WTC11 (cell line): ENCODE measurements around the gene RAPH1. TPM values are rescaled to one million over a fixed set of nuclear protein-coding genes. Genes with fewer than 3 reads are reported as not detected.

Experiments used
- ATAC-seq: fragments of 200-7000 bp; cut with Tn5 transposase; 2 replicates; pipeline ENCODE4 v1.10.0; 2021; ENCODE audit warnings: mild to moderate bottlenecking, moderate library complexity
- CTCF ChIA-PET: fragments of 300-600 bp; sonication (Branson Sonifier 250); formaldehyde crosslinking; loops from one replicate; lab custom pipeline; 2021; ENCODE audit warnings: antibody characterized with exemption; lab: Charles Lee
- POLR2A ChIA-PET: fragments of 350-600 bp; sonication (Branson Sonifier 250); formaldehyde crosslinking; loops from one replicate; lab custom pipeline; 2021; ENCODE audit warnings: antibody characterized with exemption; lab: Charles Lee
- DNase-seq: peaks from one replicate; pipeline ENCODE4 v3.0.0; 2021; ENCODE audit warnings: low spot score
- H3K27ac Mint-ChIP-seq: 2 replicates; pipeline ENCODE4 v1.8.0; 2021; ENCODE audit warnings: mixed read lengths
- H3K27me3 Mint-ChIP-seq: 2 replicates; pipeline ENCODE4 v1.8.0; 2021; ENCODE audit warnings: low read depth, mild to moderate bottlenecking, moderate library complexity, mixed read lengths
- H3K36me3 Mint-ChIP-seq: 2 replicates; pipeline ENCODE4 v1.8.0; 2021; ENCODE audit warnings: mixed read lengths
- H3K4me1 Mint-ChIP-seq: 2 replicates; pipeline ENCODE4 v1.8.0; 2022; ENCODE audit warnings: mixed read lengths
- H3K4me3 Mint-ChIP-seq: 2 replicates; pipeline ENCODE4 v1.8.0; 2021; ENCODE audit warnings: mild to moderate bottlenecking, moderate library complexity, mixed read lengths
- H3K9me3 Mint-ChIP-seq: 2 replicates; pipeline ENCODE4 v1.8.0; 2021; ENCODE audit warnings: mixed read lengths
- ATF1 ChIP-seq: sonication (generic); formaldehyde crosslinking; IDR thresholded peaks from 2 replicates; pipeline ENCODE4 v1.8.1; 2023; ENCODE audit warnings: mild to moderate bottlenecking, moderate library complexity, missing genetic modification reagents
- ETV6 ChIP-seq: sonication (generic); formaldehyde crosslinking; IDR thresholded peaks from 2 replicates; pipeline ENCODE4 v1.8.1; 2022; ENCODE audit warnings: mild to moderate bottlenecking, missing genetic modification reagents
- FOXJ3 ChIP-seq: sonication (generic); formaldehyde crosslinking; IDR thresholded peaks from 2 replicates; pipeline ENCODE4 v1.9.0; 2021; ENCODE audit warnings: missing genetic modification reagents, mild to moderate bottlenecking, borderline replicate concordance
- GTF2I ChIP-seq: fragments of 250-450 bp; sonication (Bioruptor Pico); conservative IDR thresholded peaks from 2 replicates; pipeline ENCODE4 v1.4.0; 2021; ENCODE audit warnings: mild to moderate bottlenecking
- JAZF1 ChIP-seq: fragments of 250-450 bp; sonication (Bioruptor Pico); IDR thresholded peaks from 2 replicates; pipeline ENCODE4 v1.9.0; 2021; ENCODE audit warnings: moderate library complexity, mild to moderate bottlenecking, inconsistent platforms
- JUN ChIP-seq: sonication (generic); formaldehyde crosslinking; IDR thresholded peaks from 2 replicates; pipeline ENCODE4 v1.8.0; 2023; ENCODE audit warnings: mild to moderate bottlenecking, missing genetic modification reagents
- MXD4 ChIP-seq: fragments of 250-450 bp; sonication (Bioruptor Pico); IDR thresholded peaks from 2 replicates; pipeline ENCODE4 v1.8.0; 2021; ENCODE audit warnings: mild to moderate bottlenecking, moderate library complexity, borderline replicate concordance
- NFATC4 ChIP-seq: fragments of 250-450 bp; sonication (Bioruptor Pico); IDR thresholded peaks from 2 replicates; pipeline ENCODE4 v1.9.0; 2021; ENCODE audit warnings: mild to moderate bottlenecking
- NFE2L1 ChIP-seq: sonication (generic); formaldehyde crosslinking; IDR thresholded peaks from 2 replicates; pipeline ENCODE4 v1.8.1; 2023; ENCODE audit warnings: missing genetic modification reagents
- SMAD4 ChIP-seq: sonication (generic); formaldehyde crosslinking; IDR thresholded peaks from 2 replicates; pipeline ENCODE4 v1.8.0; 2022; ENCODE audit warnings: mild to moderate bottlenecking, missing genetic modification reagents
- SOX15 ChIP-seq: fragments of 250-450 bp; sonication (Bioruptor Pico); IDR thresholded peaks from 2 replicates; pipeline ENCODE4 v1.9.0; 2021; ENCODE audit warnings: mild to moderate bottlenecking
- total RNA-seq: library from RNA; stranded (reverse); gene quantifications from 3 replicates; pipeline ENCODE4 v1.2.3, GENCODE V29; 2021
- TF ChIP-seq, protein P1 (sequence below): sonication (generic); formaldehyde crosslinking; IDR thresholded peaks from 2 replicates; pipeline ENCODE4 v1.8.1; 2023; ENCODE audit warnings: mild to moderate bottlenecking, missing genetic modification reagents, moderate library complexity
- TF ChIP-seq, protein P2 (sequence below): sonication (generic); formaldehyde crosslinking; IDR thresholded peaks from 2 replicates; pipeline ENCODE4 v1.8.1; 2023; ENCODE audit warnings: mild to moderate bottlenecking, moderate library complexity, missing genetic modification reagents
- TF ChIP-seq, protein P3 (sequence below): fragments of 250-450 bp; sonication (Bioruptor Pico); IDR thresholded peaks from 2 replicates; pipeline ENCODE4 v1.8.0; 2021; ENCODE audit warnings: mild to moderate bottlenecking
- TF ChIP-seq, protein P4 (sequence below): sonication (generic); formaldehyde crosslinking; IDR thresholded peaks from 2 replicates; pipeline ENCODE4 v1.8.1; 2023; ENCODE audit warnings: mild to moderate bottlenecking, missing genetic modification reagents, moderate library complexity
- TF ChIP-seq, protein P5 (sequence below): sonication (generic); formaldehyde crosslinking; IDR thresholded peaks from 2 replicates; pipeline ENCODE4 v1.8.0; 2023; ENCODE audit warnings: missing genetic modification reagents
- TF ChIP-seq, protein P6 (sequence below): sonication (generic); formaldehyde crosslinking; IDR thresholded peaks from 2 replicates; pipeline ENCODE4 v1.8.1; 2022; ENCODE audit warnings: missing genetic modification reagents, borderline replicate concordance
- TF ChIP-seq, protein P7 (sequence below): sonication (generic); formaldehyde crosslinking; IDR thresholded peaks from 2 replicates; pipeline ENCODE4 v1.8.0; 2022; ENCODE audit warnings: missing genetic modification reagents
- TF ChIP-seq, protein P8 (sequence below): sonication (generic); formaldehyde crosslinking; conservative IDR thresholded peaks from 2 replicates; pipeline ENCODE4 v1.8.1; 2022; ENCODE audit warnings: mild to moderate bottlenecking, missing genetic modification reagents

The RAPH1 gene
- total RNA-seq, 1 experiment from 2014 or later, result 24.6 TPM

DNA sequence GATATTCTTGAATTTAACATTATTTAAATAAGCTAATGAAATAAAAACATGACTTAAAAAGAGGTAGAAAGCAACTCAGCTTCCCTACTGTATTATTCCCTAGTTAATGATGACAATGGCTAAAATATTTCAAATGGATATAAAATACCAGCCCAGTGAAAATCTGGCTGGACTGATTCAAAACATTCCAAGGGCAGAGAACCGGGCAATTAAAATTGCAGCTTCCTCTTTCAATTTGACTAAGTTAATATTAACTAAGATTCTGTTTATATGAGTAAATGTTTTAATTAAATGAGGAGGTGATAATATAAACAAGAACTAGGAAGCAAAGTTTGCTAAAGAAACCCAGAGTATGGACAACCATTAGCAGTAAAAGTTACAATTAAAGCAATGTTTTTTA, 65.6 kb downstream of the RAPH1 start (continued):
- TF ChIP-seq SOX15 (CRISPR knock-in tag), result no peak

DNA sequence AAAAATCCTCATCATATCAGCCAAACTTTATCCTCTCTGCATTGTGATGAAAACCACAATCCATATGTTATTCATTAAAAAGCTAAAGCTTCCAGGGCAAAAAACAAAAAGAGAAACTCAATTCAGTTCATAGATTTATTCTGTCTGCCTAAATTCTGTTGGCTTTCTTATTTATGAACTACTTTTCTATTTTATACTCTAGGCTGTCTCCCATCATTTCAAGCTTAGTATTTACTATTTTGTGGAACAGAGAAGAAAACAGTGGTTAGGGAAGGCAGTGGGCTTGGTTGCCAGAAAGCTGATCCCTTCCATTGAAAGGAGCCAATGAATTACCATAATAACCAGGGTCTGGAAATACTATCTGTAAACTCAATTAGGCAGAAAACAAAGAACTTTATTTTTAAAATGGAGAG, 71.8 kb downstream of the RAPH1 start:
- ChIA-PET CTCF (interaction anchor here (0.5 to 0.6 kb wide), 2 partner anchors 265 to 303 kb away, joined by 3 read pairs; no protein-coding TSS in a partner anchor), POLR2A (no interaction called here)
- no peak for DNase-seq
- Mint-ChIP-seq H3K36me3 (peaks cover 12% of the 10 kb centered on the region), H3K27ac (no peak overlapping the region), H3K4me1 (peaks cover 3% of the 10 kb centered on the region), H3K27me3 (no peaks in the 10 kb centered on the region), H3K9me3 (no peaks in the 10 kb centered on the region), H3K4me3 (no peak overlapping the region)
- TF ChIP-seq, protein P1, sequence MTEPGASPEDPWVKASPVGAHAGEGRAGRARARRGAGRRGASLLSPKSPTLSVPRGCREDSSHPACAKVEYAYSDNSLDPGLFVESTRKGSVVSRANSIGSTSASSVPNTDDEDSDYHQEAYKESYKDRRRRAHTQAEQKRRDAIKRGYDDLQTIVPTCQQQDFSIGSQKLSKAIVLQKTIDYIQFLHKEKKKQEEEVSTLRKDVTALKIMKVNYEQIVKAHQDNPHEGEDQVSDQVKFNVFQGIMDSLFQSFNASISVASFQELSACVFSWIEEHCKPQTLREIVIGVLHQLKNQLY, result no peak
- TF ChIP-seq JAZF1 (CRISPR knock-in tag), result no peak
- TF ChIP-seq, protein P2, sequence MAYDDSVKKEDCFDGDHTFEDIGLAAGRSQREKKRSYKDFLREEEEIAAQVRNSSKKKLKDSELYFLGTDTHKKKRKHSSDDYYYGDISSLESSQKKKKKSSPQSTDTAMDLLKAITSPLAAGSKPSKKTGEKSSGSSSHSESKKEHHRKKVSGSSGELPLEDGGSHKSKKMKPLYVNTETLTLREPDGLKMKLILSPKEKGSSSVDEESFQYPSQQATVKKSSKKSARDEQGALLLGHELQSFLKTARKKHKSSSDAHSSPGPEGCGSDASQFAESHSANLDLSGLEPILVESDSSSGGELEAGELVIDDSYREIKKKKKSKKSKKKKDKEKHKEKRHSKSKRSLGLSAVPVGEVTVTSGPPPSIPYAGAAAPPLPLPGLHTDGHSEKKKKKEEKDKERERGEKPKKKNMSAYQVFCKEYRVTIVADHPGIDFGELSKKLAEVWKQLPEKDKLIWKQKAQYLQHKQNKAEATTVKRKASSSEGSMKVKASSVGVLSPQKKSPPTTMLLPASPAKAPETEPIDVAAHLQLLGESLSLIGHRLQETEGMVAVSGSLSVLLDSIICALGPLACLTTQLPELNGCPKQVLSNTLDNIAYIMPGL (CRISPR knock-in tag), result no peak
- TF ChIP-seq, protein P3, sequence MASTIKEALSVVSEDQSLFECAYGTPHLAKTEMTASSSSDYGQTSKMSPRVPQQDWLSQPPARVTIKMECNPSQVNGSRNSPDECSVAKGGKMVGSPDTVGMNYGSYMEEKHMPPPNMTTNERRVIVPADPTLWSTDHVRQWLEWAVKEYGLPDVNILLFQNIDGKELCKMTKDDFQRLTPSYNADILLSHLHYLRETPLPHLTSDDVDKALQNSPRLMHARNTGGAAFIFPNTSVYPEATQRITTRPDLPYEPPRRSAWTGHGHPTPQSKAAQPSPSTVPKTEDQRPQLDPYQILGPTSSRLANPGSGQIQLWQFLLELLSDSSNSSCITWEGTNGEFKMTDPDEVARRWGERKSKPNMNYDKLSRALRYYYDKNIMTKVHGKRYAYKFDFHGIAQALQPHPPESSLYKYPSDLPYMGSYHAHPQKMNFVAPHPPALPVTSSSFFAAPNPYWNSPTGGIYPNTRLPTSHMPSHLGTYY (CRISPR knock-in tag), result no peak
- TF ChIP-seq NFATC4 (CRISPR knock-in tag), result no peak
- TF ChIP-seq, protein P4, sequence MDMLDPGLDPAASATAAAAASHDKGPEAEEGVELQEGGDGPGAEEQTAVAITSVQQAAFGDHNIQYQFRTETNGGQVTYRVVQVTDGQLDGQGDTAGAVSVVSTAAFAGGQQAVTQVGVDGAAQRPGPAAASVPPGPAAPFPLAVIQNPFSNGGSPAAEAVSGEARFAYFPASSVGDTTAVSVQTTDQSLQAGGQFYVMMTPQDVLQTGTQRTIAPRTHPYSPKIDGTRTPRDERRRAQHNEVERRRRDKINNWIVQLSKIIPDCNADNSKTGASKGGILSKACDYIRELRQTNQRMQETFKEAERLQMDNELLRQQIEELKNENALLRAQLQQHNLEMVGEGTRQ, result no peak
- ATAC-seq, result no peak

DNA sequence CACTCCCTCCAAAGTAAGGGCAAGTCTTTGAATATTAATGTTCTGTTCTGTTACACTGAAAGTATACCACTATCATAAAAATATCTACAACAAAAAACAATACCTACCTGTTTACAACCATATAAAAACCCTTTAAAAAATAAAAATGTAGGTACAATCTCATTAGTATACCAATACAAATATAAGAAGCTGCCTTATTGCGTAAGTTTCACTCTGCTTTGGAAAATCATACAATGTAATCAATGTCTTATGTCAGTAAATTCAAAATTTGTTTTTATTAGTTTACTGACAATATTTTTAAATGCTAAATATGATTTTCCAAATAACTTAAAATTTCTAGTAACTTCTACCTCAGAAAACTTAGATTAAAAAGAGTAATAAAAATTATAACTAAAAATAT, 72.8 kb downstream of the RAPH1 start:
- H3K36me3 Mint-ChIP-seq, result peaks cover 13% of the 10 kb centered on the region
- H3K27ac Mint-ChIP-seq, result no peak overlapping the region
- DNase-seq (no peak), ATAC-seq (no peak)
- H3K9me3 Mint-ChIP-seq, result no peaks in the 10 kb centered on the region
- H3K4me1 Mint-ChIP-seq, result peaks cover 3% of the 10 kb centered on the region
- POLR2A ChIA-PET, result no interaction called here
- CTCF ChIA-PET, result no interaction called here
- H3K4me3 Mint-ChIP-seq, result no peak overlapping the region
- TF ChIP-seq, protein P5, sequence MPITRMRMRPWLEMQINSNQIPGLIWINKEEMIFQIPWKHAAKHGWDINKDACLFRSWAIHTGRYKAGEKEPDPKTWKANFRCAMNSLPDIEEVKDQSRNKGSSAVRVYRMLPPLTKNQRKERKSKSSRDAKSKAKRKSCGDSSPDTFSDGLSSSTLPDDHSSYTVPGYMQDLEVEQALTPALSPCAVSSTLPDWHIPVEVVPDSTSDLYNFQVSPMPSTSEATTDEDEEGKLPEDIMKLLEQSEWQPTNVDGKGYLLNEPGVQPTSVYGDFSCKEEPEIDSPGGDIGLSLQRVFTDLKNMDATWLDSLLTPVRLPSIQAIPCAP (CRISPR knock-in tag), result no peak
- TF ChIP-seq, protein P2 (CRISPR knock-in tag), result no peak
- no peak for TF ChIP-seq MXD4 (CRISPR knock-in tag)
- TF ChIP-seq, protein P4, result no peak
- TF ChIP-seq, protein P6, sequence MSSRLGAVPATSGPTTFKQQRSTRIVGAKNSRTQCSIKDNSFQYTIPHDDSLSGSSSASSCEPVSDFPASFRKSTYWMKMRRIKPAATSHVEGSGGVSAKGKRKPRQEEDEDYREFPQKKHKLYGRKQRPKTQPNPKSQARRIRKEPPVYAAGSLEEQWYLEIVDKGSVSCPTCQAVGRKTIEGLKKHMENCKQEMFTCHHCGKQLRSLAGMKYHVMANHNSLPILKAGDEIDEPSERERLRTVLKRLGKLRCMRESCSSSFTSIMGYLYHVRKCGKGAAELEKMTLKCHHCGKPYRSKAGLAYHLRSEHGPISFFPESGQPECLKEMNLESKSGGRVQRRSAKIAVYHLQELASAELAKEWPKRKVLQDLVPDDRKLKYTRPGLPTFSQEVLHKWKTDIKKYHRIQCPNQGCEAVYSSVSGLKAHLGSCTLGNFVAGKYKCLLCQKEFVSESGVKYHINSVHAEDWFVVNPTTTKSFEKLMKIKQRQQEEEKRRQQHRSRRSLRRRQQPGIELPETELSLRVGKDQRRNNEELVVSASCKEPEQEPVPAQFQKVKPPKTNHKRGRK (CRISPR knock-in tag), result no peak
- no peak for TF ChIP-seq FOXJ3 (CRISPR knock-in tag)
- no peak for TF ChIP-seq GTF2I
- TF ChIP-seq, protein P7, sequence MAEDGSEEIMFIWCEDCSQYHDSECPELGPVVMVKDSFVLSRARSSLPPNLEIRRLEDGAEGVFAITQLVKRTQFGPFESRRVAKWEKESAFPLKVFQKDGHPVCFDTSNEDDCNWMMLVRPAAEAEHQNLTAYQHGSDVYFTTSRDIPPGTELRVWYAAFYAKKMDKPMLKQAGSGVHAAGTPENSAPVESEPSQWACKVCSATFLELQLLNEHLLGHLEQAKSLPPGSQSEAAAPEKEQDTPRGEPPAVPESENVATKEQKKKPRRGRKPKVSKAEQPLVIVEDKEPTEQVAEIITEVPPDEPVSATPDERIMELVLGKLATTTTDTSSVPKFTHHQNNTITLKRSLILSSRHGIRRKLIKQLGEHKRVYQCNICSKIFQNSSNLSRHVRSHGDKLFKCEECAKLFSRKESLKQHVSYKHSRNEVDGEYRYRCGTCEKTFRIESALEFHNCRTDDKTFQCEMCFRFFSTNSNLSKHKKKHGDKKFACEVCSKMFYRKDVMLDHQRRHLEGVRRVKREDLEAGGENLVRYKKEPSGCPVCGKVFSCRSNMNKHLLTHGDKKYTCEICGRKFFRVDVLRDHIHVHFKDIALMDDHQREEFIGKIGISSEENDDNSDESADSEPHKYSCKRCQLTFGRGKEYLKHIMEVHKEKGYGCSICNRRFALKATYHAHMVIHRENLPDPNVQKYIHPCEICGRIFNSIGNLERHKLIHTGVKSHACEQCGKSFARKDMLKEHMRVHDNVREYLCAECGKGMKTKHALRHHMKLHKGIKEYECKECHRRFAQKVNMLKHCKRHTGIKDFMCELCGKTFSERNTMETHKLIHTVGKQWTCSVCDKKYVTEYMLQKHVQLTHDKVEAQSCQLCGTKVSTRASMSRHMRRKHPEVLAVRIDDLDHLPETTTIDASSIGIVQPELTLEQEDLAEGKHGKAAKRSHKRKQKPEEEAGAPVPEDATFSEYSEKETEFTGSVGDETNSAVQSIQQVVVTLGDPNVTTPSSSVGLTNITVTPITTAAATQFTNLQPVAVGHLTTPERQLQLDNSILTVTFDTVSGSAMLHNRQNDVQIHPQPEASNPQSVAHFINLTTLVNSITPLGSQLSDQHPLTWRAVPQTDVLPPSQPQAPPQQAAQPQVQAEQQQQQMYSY (CRISPR knock-in tag), result no peak
- TF ChIP-seq, protein P8, sequence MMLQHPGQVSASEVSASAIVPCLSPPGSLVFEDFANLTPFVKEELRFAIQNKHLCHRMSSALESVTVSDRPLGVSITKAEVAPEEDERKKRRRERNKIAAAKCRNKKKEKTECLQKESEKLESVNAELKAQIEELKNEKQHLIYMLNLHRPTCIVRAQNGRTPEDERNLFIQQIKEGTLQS (CRISPR knock-in tag), result no peak
- TF ChIP-seq ATF1 (CRISPR knock-in tag), result no peak
- no peak for TF ChIP-seq ETV6
- no peak for TF ChIP-seq NFATC4 (CRISPR knock-in tag)
- TF ChIP-seq JUN (CRISPR knock-in tag), result no peak
- TF ChIP-seq NFE2L1 (CRISPR knock-in tag), result no peak
- no peak for TF ChIP-seq SOX15 (CRISPR knock-in tag)
- no peak for TF ChIP-seq SMAD4 (CRISPR knock-in tag)
- H3K27me3 Mint-ChIP-seq, result no peaks in the 10 kb centered on the region
